Activated naive CD4-positive, alpha-beta T cell treated with anti-CD3 and anti-CD28 coated beads for 36 hours (primary cell): ENCODE results near the gene ABCG4. TPM values are rescaled to one million over a fixed set of nuclear protein-coding genes. Genes with fewer than 3 reads are reported as not detected.
"Not testable (repeated sequence)": the region's sequence is repeated elsewhere in the genome, so short reads cannot be mapped to it uniquely, and the experiment has no call there.

Source experiments
- CTCF ChIA-PET: fragments of 350-600 bp; sonication (Branson Sonifier 250); formaldehyde crosslinking; loops from one replicate; lab custom pipeline; 2021; ENCODE audit warnings: antibody characterized with exemption; lab: Charles Lee
- DNase-seq: peaks from one replicate; pipeline ENCODE4 v3.0.0-alpha.2; 2020
- H3K27ac Mint-ChIP-seq: one replicate; pipeline ENCODE4 v1.8.0; 2021; ENCODE audit warnings: mild to moderate bottlenecking, mixed read lengths
- H3K27me3 Mint-ChIP-seq: one replicate; pipeline ENCODE4 v1.8.0; 2021; ENCODE audit warnings: low read depth, mixed read lengths
- H3K36me3 Mint-ChIP-seq: one replicate; pipeline ENCODE4 v1.8.0; 2021; ENCODE audit warnings: low read depth, mixed read lengths
- H3K4me1 Mint-ChIP-seq: one replicate; pipeline ENCODE4 v1.8.0; 2021; ENCODE audit warnings: low read depth, mixed read lengths
- H3K4me3 Mint-ChIP-seq: one replicate; pipeline ENCODE4 v1.8.0; 2021; ENCODE audit warnings: mild to moderate bottlenecking, moderate library complexity, mixed read lengths
- H3K9me3 Mint-ChIP-seq: one replicate; pipeline ENCODE4 v1.8.0; 2021; ENCODE audit warnings: mixed read lengths
- intact Hi-C: fragments of 100-400 bp; cut with micrococcal nuclease; formaldehyde crosslinking; loops from one replicate; pipeline ENCODE4 v1.15.1; 2023
- total RNA-seq, 2 experiments: library from RNA; stranded (reverse); gene quantifications; one replicate each; pipeline ENCODE4 v1.2.3, GENCODE V29; 2021

Gene ABCG4
- total RNA-seq = under 1 TPM; 0.12 to 0.31 TPM

GRCh38 chr11:119149018-119149785 is at the start of gene ABCG4:
TSS of gene ABCG4 (plus strand) at chr11:119149052. CDS start at chr11:119149966, 914 bp downstream.
- peaks cover 5% of the 10 kb centered on the region for H3K4me1 Mint-ChIP-seq
- CTCF ChIA-PET = interaction anchor here (1.2 to 1.3 kb wide), 2 partner anchors 11 to 20 kb away, joined by 3 to 5 read pairs; partner anchors contain the start of gene NLRX1
- peak; percentile 23 for DNase-seq
- H3K4me3 Mint-ChIP-seq = peak within 1 kb of the TSS; percentile 71
- H3K27me3 Mint-ChIP-seq = peaks cover 31% of the 10 kb centered on the region
- intact Hi-C loops = loop anchor here (1.0 to 5.0 kb wide), 2 partner anchors 30 to 48 kb away; no protein-coding TSS in a partner anchor
- H3K27ac Mint-ChIP-seq = no peak within 1 kb of the TSS
- no peaks in the 10 kb centered on the region for H3K36me3 Mint-ChIP-seq
- no peaks in the 10 kb centered on the region for H3K9me3 Mint-ChIP-seq

GRCh38 chr11:119099711-119100110 is 49.1 kb upstream of the ABCG4 start:
- peak overlapping the region; percentile 94 for H3K4me3 Mint-ChIP-seq
- H3K27me3 Mint-ChIP-seq = no peaks in the 10 kb centered on the region
- H3K4me1 Mint-ChIP-seq = peaks cover 32% of the 10 kb centered on the region
- intact Hi-C loops = loop anchor here (2.0 to 10.0 kb wide), 7 partner anchors 15 to 875 kb away; partner anchors contain the start of genes HMBS, JAML and NLRX1
- DNase-seq = no peak
- no peaks in the 10 kb centered on the region for H3K9me3 Mint-ChIP-seq
- H3K27ac Mint-ChIP-seq = no peak overlapping the region
- peaks cover 40% of the 10 kb centered on the region for H3K36me3 Mint-ChIP-seq
- CTCF ChIA-PET = interaction anchor here (0.7 to 1.4 kb wide), 8 partner anchors 9 to 83 kb away, joined by 3 to 8 read pairs (median 4); no protein-coding TSS in a partner anchor

GRCh38 chr11:119100246-119100970 is 48.4 kb upstream of the ABCG4 start:
- CTCF ChIA-PET = interaction anchor here (0.8 to 1.2 kb wide), 4 partner anchors 9 to 40 kb away, joined by 3 to 4 read pairs (median 4); partner anchors contain the start of gene HMBS
- peaks cover 31% of the 10 kb centered on the region for H3K4me1 Mint-ChIP-seq
- H3K4me3 Mint-ChIP-seq = peak overlapping the region; percentile 94
- no peaks in the 10 kb centered on the region for H3K9me3 Mint-ChIP-seq
- H3K36me3 Mint-ChIP-seq = peaks cover 33% of the 10 kb centered on the region
- H3K27ac Mint-ChIP-seq = peak overlapping the region; percentile 95
- intact Hi-C loops = loop anchor here (2.0 to 10.0 kb wide), 6 partner anchors 16 to 876 kb away; partner anchors contain the start of genes HMBS, JAML and NLRX1
- DNase-seq = no peak
- H3K27me3 Mint-ChIP-seq = no peaks in the 10 kb centered on the region

GRCh38 chr11:119100994-119101758 is 47.7 kb upstream of the ABCG4 start:
- Mint-ChIP-seq H3K9me3 (no peaks in the 10 kb centered on the region), H3K27ac (peak overlapping the region; percentile 95), H3K27me3 (no peaks in the 10 kb centered on the region), H3K36me3 (peaks cover 30% of the 10 kb centered on the region), H3K4me3 (peak overlapping the region; percentile 94), H3K4me1 (peaks cover 31% of the 10 kb centered on the region)
- intact Hi-C loops = loop anchor here (1.0 to 10.0 kb wide), 8 partner anchors 16 to 876 kb away; partner anchors contain the start of genes HMBS, HYOU1, JAML and NLRX1
- DNase-seq = peak; percentile 31
- CTCF ChIA-PET = interaction anchor here (1.0 kb wide), 2 partner anchors 16 to 104 kb away, joined by 4 read pairs; partner anchors contain the start of genes CBL and HMBS

DNA sequence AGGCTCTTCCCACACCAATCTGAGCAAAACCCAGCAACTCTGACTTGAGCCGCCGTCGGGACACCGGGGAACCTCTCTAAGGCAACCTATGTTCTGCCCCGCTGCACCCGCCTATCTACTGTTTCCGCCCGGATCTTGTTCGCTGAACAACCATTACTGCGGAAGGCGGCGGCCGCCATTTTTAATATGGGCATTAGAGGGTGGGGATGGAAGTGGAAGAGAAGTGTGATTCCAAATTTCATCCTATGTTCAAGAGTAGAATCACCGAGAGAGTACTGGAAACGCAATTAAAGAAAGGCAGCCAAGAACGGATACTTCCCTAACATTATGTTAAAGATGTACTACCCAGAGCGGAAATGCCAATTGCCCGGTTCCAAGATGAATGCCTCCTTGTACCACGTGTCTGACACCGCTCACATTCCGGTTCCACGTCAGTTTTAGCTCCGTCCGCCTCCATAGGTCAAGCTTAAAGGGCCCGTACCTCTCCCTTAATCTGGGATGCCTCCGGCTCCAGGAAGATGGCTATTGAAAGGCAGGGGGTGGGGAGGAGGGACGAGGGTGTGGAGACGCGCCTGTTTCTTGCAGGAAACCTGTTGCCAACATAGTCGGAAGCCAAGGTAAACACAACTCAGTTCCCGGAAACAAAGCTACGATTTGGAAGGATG is 47.0 kb upstream of the ABCG4 start, which contains the start of gene DPAGT1:
Gene DPAGT1, minus strand, starts transcription at position 95 of the 665 bp plus-strand sequence. CDS start 198 bp downstream, outside the sequence.
- Mint-ChIP-seq H3K4me3 (peak within 1 kb of the TSS; percentile 94), H3K27me3 (no peaks in the 10 kb centered on the region), H3K36me3 (peaks cover 26% of the 10 kb centered on the region), H3K27ac (peak within 1 kb of the TSS; percentile 95), H3K9me3 (no peaks in the 10 kb centered on the region), H3K4me1 (peaks cover 35% of the 10 kb centered on the region)
- intact Hi-C loops = loop anchor here (1.0 to 10.0 kb wide), 11 partner anchors 17 to 877 kb away; partner anchors contain the start of genes HINFP, HMBS, HYOU1 and JAML
- CTCF ChIA-PET = interaction anchor here (0.6 to 1.3 kb wide), 6 partner anchors 34 to 219 kb away, joined by 3 to 6 read pairs (median 3); partner anchors contain the start of genes CBL and VPS11
- DNase-seq = peak; percentile 92

- Mint-ChIP-seq H3K4me3 (peak overlapping the region; percentile 94), H3K4me1 (peaks cover 36% of the 10 kb centered on the region), H3K36me3 (peaks cover 16% of the 10 kb centered on the region), H3K27ac (peak overlapping the region; percentile 95)
- DNase-seq, H3K27me3 Mint-ChIP-seq, H3K9me3 Mint-ChIP-seq: not testable (repeated sequence)
- CTCF ChIA-PET = interaction anchor here (0.6 to 1.3 kb wide), 7 partner anchors 19 to 221 kb away, joined by 3 to 6 read pairs (median 3); partner anchors contain the start of gene VPS11
- intact Hi-C loops = loop anchor here (2.0 to 10.0 kb wide), 4 partner anchors 94 to 878 kb away; partner anchors contain the start of gene JAML
Observed at GRCh38 chr11:119103161-119103664, 45.6 kb upstream of the ABCG4 start.

DNA sequence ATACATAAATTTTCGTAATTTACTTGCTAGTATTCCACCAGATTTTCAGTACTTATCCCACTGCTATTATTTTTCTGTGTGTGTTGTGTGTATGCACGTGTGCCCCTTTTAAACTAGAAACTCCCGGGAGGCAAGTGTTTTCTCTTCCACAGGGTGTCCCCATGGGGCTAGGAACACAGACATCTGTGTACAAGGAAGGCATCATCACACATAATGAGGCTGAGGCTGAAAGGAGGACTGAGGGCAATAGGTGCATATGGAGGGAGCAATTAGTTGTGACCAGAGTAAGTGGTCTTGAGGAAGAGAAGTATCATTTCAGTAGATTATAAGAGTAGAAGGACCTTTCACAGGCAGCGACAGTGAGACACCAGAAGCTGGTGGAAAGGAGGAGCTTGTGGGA is 45.1 kb upstream of the ABCG4 start:
- H3K4me1 Mint-ChIP-seq = peaks cover 40% of the 10 kb centered on the region
- H3K4me3 Mint-ChIP-seq = peak overlapping the region; percentile 43
- CTCF ChIA-PET = interaction anchor here (0.6 to 1.4 kb wide), 3 partner anchors 19 to 205 kb away, joined by 3 read pairs; no protein-coding TSS in a partner anchor
- peak overlapping the region; percentile 95 for H3K27ac Mint-ChIP-seq
- DNase-seq = no peak
- no peaks in the 10 kb centered on the region for H3K27me3 Mint-ChIP-seq
- peaks cover 14% of the 10 kb centered on the region for H3K36me3 Mint-ChIP-seq
- intact Hi-C loops = loop anchor here (2.0 to 10.0 kb wide), 4 partner anchors 93 to 879 kb away; partner anchors contain the start of gene JAML
- H3K9me3 Mint-ChIP-seq = no peaks in the 10 kb centered on the region

GRCh38 chr11:119106564-119107537 is 42.0 kb upstream of the ABCG4 start, which contains the start of gene C2CD2L:
TSS of gene C2CD2L (plus strand) at chr11:119107344. CDS start at chr11:119107742, 398 bp downstream.
- intact Hi-C loops = loop anchor here (1.0 to 10.0 kb wide), 6 partner anchors 8 to 882 kb away; partner anchors contain the start of genes HINFP, JAML, RPS25 and TRAPPC4
- CTCF ChIA-PET = interaction anchor here (0.6 to 2.0 kb wide), 9 partner anchors 11 to 178 kb away, joined by 3 to 7 read pairs (median 4); partner anchors contain the start of genes CBL, HINFP and SLC37A4

DNA sequence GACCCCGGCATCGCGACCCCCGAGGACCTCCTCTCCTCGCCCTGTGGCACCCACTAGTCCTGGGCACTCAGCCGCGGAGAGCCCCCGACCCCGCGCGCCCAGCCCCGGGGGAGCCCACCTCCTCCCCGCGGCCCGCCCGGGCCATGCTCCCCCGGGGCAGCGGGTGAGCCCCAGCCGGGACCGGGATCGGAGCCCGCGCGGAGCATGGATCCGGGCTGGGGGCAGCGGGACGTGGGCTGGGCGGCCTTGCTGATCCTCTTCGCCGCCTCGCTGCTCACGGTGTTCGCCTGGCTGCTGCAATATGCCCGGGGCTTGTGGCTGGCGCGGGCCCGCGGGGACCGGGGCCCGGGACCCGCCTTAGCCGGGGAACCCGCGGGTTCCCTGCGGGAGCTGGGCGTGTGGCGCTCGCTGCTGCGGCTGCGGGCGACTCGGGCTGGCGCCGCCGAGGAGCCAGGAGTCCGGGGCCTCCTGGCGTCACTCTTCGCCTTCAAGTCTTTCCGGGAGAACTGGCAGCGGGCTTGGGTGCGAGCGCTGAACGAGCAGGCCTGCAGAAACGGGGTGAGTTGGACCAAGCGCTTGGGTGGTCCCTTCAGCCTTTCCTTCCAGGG is 41.2 kb upstream of the ABCG4 start:
- Mint-ChIP-seq H3K4me1 (peaks cover 38% of the 10 kb centered on the region), H3K4me3 (peak overlapping the region; percentile 93), H3K9me3 (no peaks in the 10 kb centered on the region), H3K36me3 (peaks cover 4% of the 10 kb centered on the region), H3K27me3 (no peaks in the 10 kb centered on the region), H3K27ac (peak overlapping the region; percentile 88)
- intact Hi-C loops = loop anchor here (1.0 to 10.0 kb wide), 6 partner anchors 8 to 883 kb away; partner anchors contain the start of genes HINFP, JAML, RPS25 and TRAPPC4
- CTCF ChIA-PET = interaction anchor here (0.8 to 1.4 kb wide), 3 partner anchors 13 to 98 kb away, joined by 3 to 5 read pairs (median 4); partner anchors contain the start of genes CBL and HINFP
- DNase-seq = no peak

More at GRCh38 chr11:119106564-119107537, 42.0 kb upstream of the ABCG4 start, which contains the start of gene C2CD2L:
- H3K27me3 Mint-ChIP-seq = no peaks in the 10 kb centered on the region
- peak within 1 kb of the TSS; percentile 93 for H3K4me3 Mint-ChIP-seq
- peaks cover 38% of the 10 kb centered on the region for H3K4me1 Mint-ChIP-seq
- DNase-seq = peak; percentile 94
- H3K9me3 Mint-ChIP-seq = no peaks in the 10 kb centered on the region
- H3K27ac Mint-ChIP-seq = peak within 1 kb of the TSS; percentile 95
- H3K36me3 Mint-ChIP-seq = peaks cover 4% of the 10 kb centered on the region
